Coronary artery (tissue), 2 donors: ENCODE data around the gene CCDC179.

Experiments
- DNase-seq: peaks from one replicate; pipeline ENCODE4 v3.0.0-alpha.2; 2017; ENCODE audit warnings: low spot score
- H3K27ac ChIP-seq, 2 donors: fragments of 200-600 bp; sonication (generic); one replicate each; pipeline ENCODE4 v1.5.1; 2016 to 2019
- H3K4me3 ChIP-seq: fragments of 200-600 bp; sonication (generic); 2 replicates; pipeline ENCODE4 v1.5.1; 2016; ENCODE audit warnings: mild to moderate bottlenecking, moderate library complexity
- CTCF ChIP-seq: fragments of 200-600 bp; sonication (generic); IDR thresholded peaks from one replicate; pipeline ENCODE4 v1.5.1; 2019; ENCODE audit warnings: antibody characterized with exemption

The CCDC179 gene

DNA sequence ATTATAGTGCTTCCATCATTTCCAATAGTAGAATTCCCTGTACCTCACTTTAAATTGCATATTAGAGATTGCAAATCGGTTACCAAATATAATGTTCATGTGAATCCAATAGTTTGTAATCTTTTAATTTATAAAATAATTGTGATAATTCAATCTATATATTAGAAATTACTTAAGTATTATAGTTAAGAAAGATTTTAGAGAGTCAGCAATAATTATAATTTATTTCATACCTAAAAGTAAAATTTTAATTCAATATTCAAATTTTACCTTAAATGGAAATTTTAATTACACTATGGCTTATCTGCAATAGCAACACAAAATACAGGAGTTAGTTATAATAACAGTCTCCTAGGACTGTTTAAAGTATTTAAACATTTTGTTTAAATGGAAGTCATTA is 13.5 kb downstream of the CCDC179 start:
- Histone ChIP-seq H3K4me3 (no peak overlapping the region), H3K27ac (no peak overlapping the region)
- no peak for DNase-seq
- no peak for TF ChIP-seq CTCF

DNA sequence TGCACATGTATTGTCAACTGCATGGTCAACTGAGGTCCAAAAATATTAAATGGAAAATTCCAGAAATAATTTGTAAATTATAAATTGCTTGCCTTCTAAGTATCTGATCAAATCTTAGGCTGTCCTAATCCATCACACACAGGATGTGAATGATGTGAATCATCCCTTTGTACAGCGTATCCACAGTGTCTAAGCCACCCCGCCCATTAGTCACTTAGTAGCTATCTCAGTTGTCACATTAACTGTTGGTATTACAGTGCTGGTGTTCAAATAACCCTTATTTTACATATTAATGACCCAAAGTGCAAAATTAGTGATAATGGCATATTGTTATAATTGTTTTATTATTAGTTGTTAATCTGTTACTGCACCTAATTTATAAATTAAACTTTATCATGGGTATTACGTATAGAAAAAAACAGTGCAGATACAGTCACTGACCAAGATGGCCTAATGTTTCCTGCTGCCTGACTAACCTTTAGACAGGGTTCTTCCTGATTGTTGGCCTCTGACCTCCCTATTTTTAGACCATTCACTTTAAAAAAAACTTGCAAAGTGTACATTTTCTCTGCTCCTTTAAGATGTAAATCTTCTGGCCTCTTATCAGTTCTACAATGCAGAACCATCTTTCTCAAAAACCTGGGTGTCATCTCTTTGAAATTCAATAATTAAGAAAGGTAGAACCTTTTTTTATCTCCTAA is 27.8 kb downstream of the CCDC179 start:
- TF ChIP-seq CTCF = no peak
- H3K4me3 ChIP-seq = no peak overlapping the region
- H3K27ac ChIP-seq = no peak overlapping the region
- no peak for DNase-seq

- DNase-seq = no peak
- Histone ChIP-seq H3K27ac (no peak overlapping the region), H3K4me3 (peak overlapping the region; percentile 82)
- no peak for TF ChIP-seq CTCF
Observed at GRCh38 chr11:22830082-22830414, 30.2 kb downstream of the CCDC179 start.

DNA sequence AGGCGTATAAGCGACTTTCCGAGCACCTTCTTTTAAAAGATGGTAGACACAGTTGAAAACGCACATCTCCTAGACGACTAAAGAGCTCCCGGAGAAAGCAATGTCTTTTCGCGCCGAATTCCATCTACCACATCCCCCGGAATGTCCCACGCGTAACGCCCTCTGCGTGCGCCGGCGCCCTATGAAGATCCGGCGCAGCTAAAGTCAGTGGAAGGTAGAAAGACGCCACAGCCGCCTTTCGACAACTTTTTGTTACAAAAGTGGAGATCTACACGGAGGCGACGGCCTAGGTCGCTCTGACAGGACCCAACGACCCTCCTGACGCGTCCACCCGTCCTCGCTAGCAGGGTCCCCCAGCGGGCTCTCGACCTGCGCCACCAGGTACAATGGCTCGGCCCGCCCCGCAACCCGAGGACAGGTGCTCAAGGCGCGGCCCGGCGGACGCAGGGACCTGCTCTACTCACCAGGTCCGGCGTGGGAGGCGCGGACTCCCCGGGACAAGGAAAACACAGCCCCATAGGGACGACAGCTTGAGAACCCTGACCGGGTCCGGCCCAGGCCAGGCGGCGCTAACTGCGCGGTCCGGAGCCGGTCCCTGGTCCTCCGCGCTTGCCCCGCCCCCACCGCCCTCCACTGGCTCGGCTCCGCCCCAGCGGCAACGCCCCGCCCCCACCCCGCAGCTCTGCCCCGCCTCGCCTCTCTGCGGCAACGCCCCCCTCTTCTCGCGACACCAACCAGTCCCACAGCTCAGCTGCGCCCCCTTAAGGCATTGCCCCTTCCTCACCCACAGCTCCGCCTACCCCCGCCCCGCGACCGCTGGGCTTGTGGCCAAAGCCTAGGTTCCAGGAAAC is 30.8 kb downstream of the CCDC179 start, which contains the start of gene SVIP:
SVIP (minus strand) TSS at position 571 of the 851 bp plus-strand sequence; CDS start at position 518, 53 bp downstream.
- TF ChIP-seq CTCF = peak; percentile 58
- peak; percentile 93 for DNase-seq
- H3K4me3 ChIP-seq = peak within 1 kb of the TSS; percentile 82
- peak within 1 kb of the TSS; percentile 61 to 84 for H3K27ac ChIP-seq

DNA sequence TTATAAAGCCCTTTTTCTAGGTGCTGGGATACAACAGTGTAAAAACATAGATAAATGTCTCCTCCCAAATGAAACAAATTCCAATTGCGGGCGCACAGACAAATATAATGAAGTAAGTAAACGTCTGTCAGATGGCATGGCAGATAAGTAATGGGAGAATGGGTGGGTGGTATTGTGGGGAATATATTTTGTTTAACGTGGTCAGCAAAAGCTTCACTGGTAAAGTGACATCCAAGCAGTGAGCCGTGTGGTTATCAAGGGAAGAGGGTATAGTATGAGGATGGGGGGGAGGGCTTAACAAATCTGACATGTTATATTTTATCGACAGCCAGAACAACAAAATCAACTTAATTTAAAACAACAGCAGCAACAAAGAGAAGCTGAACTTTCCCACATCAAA is 31.9 kb downstream of the CCDC179 start:
- DNase-seq = no peak
- TF ChIP-seq CTCF = no peak
- Histone ChIP-seq H3K27ac (no peak overlapping the region), H3K4me3 (peak overlapping the region; percentile 82)

DNA sequence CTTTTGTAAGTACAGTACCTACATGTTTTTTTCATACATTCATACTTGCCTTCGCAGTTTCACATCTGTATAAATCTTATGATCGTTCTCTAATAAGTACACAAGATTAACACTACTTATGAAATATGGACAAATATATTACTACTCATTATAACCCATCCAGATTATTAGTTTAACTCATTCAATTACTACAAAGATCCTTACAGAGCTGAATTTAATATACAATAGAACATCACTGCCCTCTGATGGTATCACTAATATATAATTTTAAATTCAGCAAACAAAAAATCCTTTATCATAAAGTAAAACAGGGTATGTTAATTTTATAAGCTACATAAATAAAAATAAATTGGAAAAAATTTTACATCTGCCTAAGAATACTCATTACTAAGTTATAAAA is 38.1 kb downstream of the CCDC179 start:
- H3K4me3 ChIP-seq = no peak overlapping the region
- TF ChIP-seq CTCF = no peak

GRCh38 chr11:22809893-22810292 is 50.4 kb downstream of the CCDC179 start:
- no peak for DNase-seq
- no peak overlapping the region for H3K27ac ChIP-seq
- H3K4me3 ChIP-seq = no peak overlapping the region
- TF ChIP-seq CTCF = no peak

More for the DNA sequence above, 38.1 kb downstream of the CCDC179 start:
- DNase-seq = no peak
- no peak overlapping the region for H3K27ac ChIP-seq
